CD4-positive, alpha-beta T cell treated with Interleukin-17A for 4 hours (primary cell): Measurements from ENCODE around the gene PGM1.

Experiments used
- DNase-seq: peaks from one replicate; pipeline ENCODE4 v3.0.0-alpha.2; 2020; ENCODE audit warnings: mixed read lengths

PGM1 gene

GRCh38 chr1:63705078-63705477 lies 111.9 kb downstream of the PGM1 start:
- no peak for DNase-seq

DNA sequence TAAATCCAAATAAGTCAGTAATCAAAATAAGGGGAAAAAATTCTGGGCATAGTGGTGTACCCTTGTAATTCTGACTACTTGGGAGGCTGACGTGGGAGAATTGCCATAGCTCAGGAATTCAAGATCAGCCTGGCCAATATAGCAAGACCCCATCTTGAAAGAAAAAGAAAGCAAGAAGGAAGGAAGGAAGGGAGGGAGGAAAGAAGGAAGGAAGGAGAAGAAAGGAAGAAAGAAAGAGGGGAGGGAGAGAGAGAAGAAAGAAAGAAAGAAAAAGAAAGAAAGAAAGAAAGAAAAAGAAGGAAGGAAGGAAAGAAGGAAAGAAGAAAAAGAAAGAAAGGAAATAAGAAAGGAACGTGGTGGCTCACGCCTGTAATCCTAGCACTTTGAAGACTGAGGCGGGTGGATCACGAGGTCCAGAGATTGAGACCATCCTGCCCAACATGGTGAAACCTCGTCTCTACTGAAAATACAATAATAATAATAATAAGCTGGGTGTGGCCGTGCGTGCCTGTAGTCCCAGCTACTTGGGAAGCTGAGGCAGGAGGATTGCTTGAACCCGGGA lies 116.1 kb downstream of the PGM1 start:
- DNase-seq, result no peak
